ENCODE results near the gene TTC33.

DNA sequence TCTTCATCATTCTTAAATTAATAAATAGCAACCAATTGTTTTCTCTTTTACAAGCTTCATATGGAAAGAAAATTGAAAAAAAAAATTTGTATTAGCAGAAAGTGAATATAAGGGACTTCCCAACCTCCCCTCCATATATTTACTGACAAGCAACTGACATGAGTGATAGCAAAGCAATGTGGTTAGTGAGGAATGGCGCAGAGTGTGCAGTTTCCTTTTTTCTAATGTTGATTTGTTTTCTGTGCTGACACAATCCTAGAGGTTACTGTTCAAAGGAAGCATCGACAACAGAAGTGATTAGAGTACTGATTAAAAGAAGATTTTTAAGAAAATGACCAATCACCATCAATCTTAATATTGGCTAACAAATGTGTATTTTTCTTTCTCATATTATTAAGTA, 77.7 kb downstream of the TTC33 start:
- no peak for TF ChIP-seq POLR2AphosphoS5 (IDR thresholded peaks at IDR 0.05; ENCODE audit: low read depth, low read length)
- no peak for TF ChIP-seq SIN3A (IDR thresholded peaks at IDR 0.05; ENCODE audit: borderline replicate concordance, insufficient read depth, low read length)
- TF ChIP-seq, protein P1, sequence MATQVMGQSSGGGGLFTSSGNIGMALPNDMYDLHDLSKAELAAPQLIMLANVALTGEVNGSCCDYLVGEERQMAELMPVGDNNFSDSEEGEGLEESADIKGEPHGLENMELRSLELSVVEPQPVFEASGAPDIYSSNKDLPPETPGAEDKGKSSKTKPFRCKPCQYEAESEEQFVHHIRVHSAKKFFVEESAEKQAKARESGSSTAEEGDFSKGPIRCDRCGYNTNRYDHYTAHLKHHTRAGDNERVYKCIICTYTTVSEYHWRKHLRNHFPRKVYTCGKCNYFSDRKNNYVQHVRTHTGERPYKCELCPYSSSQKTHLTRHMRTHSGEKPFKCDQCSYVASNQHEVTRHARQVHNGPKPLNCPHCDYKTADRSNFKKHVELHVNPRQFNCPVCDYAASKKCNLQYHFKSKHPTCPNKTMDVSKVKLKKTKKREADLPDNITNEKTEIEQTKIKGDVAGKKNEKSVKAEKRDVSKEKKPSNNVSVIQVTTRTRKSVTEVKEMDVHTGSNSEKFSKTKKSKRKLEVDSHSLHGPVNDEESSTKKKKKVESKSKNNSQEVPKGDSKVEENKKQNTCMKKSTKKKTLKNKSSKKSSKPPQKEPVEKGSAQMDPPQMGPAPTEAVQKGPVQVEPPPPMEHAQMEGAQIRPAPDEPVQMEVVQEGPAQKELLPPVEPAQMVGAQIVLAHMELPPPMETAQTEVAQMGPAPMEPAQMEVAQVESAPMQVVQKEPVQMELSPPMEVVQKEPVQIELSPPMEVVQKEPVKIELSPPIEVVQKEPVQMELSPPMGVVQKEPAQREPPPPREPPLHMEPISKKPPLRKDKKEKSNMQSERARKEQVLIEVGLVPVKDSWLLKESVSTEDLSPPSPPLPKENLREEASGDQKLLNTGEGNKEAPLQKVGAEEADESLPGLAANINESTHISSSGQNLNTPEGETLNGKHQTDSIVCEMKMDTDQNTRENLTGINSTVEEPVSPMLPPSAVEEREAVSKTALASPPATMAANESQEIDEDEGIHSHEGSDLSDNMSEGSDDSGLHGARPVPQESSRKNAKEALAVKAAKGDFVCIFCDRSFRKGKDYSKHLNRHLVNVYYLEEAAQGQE (IDR thresholded peaks at IDR 0.05; ENCODE audit: insufficient read depth in 1 of 2, low read depth in 2 of 2, low read length in 2 of 2) = no peak
- TF ChIP-seq TAF1 (IDR thresholded peaks at IDR 0.05; ENCODE audit: borderline replicate concordance, insufficient read depth, low read length) = no peak
- no peak for TF ChIP-seq FOXP2 (optimal IDR thresholded peaks at IDR 0.05; ENCODE audit: borderline replicate concordance, extremely low read depth, extremely low read length, insufficient read depth)
